GM18505 (cell line): ENCODE results near the gene TRIM27.
A peak's percentile ranks its signal among the peaks of the same experiment; 100 is the strongest.
"Not testable (repeated sequence)": the region's sequence is repeated elsewhere in the genome, so short reads cannot be mapped to it uniquely, and the experiment has no call there.

Experiments
- ATAC-seq: cut with Tn5 transposase; IDR thresholded peaks from one replicate; pipeline ENCODE4 v1.9.1; 2021; ENCODE audit not compliant: unreplicated experiment
- POLR2A ChIP-seq: IDR thresholded peaks from 4 replicates; pipeline ENCODE4 v1.6.1; 2011; ENCODE audit warnings: borderline replicate concordance; ENCODE audit not compliant: insufficient read depth, insufficient read length; ENCODE audit errors: extremely low read depth

TRIM27 gene

DNA sequence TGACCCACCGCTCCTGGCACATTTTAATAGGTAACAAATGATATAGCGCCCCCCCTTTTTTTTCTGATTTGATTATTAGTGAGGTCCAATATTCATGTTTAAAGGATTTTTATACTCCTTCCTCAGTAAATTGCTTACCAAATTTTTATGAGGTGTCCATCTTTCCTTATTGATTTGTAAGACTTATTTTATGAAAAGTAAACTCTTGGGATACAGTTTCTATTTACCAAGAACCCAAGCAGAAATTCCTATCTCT, 25.1 kb downstream of the TRIM27 start:
- no peak for ATAC-seq

DNA sequence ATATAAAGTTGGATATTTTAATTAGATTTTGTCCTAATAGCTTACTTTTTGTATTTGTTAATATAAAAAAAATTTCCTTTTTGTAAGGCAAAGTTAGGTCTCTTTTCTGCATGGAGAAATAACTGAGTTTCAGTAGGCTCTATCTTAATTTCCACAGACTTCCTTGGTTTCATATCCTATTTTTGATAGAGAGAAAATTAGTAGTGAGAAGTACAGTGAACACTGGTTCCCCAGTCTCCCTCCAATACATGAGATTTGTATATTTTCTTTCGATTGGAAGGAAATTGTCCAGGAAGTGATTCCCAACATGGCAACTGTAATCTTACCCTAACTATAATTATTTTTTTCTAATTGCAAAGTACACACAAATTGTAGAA, 26.4 kb downstream of the TRIM27 start:
- no peak for TF ChIP-seq POLR2A
- no peak for ATAC-seq

More for the DNA sequence above, 25.1 kb downstream of the TRIM27 start:
- no peak for TF ChIP-seq POLR2A

DNA sequence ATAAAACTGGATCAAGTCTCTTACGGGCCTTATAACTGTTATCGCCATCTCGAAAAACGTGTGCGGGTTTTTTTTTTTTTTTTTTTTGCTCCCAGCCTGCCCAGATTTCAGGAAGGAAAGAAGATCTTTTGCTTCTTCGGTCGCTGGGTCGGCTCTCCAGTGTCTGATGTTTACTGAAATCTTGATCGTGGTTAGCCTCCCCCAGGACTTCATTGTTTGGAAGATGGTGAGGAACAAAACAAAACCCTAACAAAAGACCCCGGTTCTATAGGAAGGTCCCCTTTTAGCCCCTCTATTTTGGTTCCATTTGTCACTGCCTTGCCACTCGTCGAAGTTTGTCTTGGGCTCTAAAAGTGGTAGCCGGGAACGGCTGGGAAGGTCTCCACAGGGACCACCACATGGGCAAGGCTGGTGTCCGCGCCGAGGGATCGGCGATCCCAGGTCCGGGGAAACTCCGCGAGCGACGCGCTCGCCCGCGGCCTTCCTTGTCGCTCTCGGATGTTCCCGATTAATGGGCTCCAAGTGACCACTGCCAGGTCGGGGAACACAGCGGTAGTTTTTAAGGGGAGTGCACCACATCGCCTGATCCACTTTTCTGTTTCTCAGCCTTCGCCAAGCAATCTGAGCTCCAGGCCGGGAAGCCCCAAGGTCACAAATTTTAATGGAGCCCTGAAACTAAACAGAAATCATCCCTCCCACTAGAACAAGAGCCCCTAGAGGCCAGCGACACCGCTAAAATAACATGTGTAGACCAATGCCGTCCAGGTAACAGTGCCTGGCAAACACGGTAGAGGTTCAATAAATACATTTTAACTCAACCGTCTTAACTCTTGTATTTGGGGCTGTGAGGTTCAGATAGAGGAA, 27.0 kb downstream of the TRIM27 start:
- ATAC-seq: peak; percentile 22
- TF ChIP-seq POLR2A: no peak

DNA sequence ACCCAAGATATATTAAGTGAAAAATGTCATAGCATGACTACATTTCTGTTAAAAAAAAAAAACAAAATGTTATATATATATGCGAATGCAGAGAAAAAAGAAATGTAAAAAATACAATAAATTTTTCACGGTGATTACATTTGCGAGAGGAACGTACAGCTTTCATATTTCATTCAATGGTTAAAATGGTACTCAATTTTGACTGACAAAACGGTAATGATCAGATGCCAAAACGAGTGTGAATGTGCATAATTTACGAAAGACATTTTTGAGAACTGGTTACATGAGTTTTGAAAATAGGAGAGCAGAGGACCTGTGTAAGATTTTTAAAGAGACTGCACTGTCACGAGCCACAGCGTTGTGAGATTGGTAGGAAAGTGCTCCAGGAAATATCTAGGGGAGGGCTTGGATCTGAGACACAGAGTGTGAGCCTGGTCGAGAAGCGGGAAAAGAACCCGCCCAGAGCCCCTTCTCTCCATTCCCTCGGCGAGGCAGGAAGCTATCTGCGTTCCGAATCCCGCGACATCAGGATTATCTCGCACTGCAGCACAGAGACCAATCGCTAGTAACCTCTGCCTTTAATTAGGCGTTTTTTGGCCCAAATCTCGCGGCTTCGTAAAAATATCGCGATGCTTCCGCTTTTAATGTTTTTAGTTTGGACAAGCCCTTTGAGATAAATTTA, 28.5 kb downstream of the TRIM27 start:
- TF ChIP-seq POLR2A: peak; percentile 89
- ATAC-seq: peak; percentile 53

DNA sequence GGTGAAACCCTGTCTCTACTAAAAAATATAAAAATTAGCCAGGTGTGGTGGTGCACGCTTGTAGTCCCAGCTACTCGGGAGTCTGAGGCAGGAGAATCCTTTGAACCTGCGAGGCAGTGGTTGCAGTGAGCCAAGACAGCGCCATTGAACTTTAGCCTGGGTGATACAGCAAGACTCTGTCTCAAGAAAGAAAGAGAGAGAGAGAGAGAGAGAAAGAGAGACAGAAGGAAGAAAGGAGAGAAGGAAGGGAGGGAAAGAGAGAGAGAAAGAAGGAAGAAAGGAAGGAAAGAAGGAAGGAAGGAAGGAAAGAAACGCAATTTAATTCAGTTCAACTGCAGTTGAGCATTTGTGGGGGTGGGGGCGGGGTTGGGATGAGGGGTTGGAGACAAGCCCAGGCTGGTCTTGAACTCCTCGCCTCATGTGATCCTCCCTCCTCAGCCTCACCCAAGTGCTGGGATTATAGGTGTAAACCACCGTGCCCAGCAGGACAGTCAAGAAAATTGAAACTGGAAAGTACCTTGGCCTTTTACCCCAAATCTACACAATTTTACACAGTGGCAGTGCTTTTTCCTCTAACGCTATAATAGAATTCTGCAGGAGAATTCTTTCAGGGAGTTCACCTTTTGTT, 30.5 kb downstream of the TRIM27 start:
- no peak for ATAC-seq
- TF ChIP-seq POLR2A: no peak

DNA sequence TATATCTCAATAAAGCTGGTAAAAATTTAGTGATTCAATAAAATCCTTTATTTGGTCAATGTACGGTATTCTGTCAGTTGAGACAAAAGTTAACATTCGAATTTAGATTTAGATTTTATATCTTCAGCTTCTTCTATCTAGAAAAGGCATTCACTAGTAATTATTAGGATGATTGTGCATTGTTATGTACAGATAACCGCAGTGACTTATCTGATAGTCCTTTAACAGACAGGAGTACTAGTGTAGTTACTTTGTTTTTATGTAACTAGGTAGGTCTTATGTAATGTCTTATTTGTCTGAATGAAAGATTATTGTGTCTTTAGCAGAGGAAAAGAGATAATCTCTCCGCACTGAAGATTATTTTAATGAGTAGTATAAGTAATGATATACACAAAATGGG, 31.3 kb downstream of the TRIM27 start:
- no peak for ATAC-seq
- no peak for TF ChIP-seq POLR2A

DNA sequence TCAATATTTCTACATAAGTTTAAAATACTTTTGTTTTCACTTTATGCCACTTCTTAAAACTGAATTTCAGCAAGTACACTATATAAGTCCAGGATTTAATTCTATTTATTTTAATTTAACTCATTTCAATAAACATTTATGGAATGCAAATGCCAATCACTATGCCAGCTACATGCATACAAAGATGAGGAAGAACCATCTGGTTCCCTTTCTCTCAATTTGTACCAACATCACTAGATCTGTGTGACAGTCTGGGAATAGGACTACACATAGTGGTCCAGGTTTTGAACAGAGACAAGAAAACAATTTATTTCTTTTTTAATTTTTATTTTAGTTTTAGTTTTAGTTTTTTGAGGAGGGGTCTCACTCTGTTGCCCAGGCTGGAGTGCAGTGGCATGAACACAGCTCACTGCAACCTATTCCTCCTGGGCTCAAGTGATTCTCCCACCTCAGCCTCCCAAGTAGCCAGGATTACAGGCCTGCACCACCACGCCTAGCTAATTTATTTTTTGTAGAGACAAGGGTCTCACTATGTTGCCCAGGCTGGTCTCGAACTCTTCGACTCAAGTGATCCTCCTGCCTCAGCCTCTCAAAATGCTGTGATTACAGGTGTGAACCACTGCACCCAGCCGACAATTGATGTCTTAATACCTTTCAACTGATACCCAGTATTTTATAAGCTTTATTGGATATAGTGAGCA, 35.8 kb downstream of the TRIM27 start:
- TF ChIP-seq POLR2A: no peak
- ATAC-seq: no peak

DNA sequence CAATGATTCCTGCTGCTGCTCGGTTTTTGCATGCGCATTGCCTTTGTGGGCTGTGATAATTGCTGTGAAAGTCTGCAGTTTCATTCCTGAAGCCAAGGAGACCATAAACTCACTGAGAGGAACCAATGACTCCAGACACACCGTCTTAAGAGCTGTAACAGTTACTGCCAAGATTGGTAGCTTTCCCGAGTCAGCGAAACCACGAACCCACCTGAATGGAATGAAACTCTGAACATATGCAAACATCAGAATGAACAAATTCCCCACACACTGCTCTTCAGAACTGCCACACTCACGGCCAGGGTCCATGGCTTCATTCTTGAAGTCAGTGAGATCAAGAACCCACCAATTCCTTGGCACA, 37.7 kb downstream of the TRIM27 start:
- no peak for TF ChIP-seq POLR2A
- ATAC-seq: no peak

DNA sequence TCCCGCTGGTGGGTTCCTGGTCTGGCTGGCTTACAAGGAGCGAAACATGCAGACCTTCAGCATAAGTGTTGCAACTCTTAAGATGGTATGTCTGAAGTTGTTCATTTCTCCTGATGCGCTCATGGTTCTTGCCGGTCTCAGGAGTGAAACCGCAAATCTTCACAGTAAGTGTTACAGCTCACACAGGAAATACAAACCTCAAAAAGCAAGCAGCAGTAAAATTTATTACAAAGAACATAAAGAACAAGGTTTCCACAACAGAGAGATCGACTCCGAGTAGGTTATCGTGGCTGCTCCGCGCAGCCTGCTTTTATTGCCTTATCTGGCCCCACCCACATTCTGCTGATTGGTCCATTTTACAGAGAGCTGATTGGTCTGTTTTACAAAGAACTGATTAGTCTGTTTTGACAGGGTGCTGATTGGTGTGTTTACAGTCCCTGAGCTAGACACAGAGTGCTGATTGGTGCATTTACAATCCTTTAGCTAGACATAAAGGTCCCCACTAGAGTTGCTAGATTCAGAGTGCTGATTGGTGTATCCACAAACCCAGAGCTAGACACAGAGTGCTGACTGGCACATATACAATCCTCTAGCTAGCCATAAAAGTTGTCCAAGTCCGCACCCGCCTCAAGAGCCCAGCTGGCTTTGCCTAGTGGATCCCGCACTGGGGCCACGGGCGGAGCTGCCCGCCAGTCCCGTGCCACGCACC, 39.2 kb downstream of the TRIM27 start:
- no peak for TF ChIP-seq POLR2A
- no peak for ATAC-seq

DNA sequence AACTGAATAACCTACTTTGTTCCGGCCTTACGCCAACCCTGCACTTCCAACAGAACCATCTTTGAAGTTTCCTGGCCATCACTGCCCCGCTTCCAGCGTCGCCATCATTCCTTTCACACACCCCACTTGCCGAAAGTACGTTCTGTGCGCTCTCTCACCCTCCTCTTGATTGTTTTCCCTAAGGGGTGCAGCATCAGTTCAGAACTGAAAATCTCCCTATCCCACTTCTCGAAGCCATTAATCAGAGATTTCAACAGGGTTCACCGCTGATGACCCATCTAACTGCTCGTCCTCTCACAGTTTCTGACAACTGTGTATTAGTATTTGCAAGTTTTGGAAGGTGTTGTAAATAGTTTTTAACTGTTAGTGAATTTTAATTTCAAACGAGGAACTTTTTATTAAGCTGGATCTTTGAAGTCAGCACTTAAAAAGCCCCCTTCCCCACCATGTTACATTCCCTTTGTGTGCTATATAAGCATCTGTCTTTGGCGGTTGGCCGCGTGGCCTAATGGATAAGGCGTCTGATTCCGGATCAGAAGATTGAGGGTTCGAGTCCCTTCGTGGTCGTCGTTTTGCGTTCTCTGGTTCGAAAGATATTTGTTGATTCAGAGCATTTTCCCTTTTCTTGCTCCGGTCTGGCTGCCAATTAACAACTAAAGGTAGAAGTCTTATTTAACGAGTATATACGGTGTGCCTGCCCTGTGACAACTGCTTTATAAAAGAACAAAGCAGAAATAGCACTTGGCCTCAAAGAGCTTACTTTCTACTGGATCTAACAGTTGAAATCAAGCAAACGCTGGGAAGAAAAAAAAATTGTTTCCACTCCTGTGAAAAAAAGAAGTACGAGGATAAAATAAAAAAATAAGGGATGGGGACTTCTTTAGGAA, 42.6 kb downstream of the TRIM27 start:
- no peak for TF ChIP-seq POLR2A
- ATAC-seq: no peak

DNA sequence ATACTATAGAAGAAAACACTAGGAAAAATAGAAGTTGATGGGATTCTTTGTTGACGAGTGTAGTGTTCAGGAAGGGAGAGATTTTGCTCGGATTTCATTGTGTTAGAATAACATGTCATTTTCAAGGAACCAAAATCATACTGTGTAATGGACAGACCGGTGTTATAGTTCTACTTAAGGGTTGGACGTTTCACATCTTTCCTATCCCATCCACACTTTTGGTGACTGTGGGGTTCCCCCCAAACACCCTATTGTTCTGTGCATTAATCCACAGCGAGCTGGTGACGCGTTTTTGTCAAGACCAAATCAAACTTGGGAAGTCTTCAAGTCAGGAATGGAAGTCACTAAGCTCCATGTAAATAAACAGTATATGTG, 43.3 kb downstream of the TRIM27 start:
- TF ChIP-seq POLR2A: no peak
- no peak for ATAC-seq

DNA sequence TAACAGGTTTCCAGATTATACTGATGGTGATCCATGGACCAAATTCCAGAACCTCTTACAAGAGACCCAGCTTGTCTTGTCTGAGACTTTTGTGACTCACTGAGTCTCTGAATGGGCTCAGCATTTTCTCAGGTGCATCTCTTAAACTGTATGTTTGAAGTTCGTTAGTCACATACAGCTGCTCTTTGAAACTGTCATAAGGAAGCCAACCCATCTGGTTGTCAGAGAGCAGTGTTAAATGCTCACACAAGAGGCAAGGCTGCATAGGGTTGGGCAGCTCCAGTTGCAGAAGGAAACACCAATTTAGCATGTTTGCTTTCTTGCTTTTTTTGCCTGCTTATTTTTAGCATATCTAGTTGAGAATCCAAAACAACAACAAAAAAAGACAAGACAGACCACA, 47.1 kb downstream of the TRIM27 start:
- TF ChIP-seq POLR2A: no peak
- ATAC-seq: no peak

DNA sequence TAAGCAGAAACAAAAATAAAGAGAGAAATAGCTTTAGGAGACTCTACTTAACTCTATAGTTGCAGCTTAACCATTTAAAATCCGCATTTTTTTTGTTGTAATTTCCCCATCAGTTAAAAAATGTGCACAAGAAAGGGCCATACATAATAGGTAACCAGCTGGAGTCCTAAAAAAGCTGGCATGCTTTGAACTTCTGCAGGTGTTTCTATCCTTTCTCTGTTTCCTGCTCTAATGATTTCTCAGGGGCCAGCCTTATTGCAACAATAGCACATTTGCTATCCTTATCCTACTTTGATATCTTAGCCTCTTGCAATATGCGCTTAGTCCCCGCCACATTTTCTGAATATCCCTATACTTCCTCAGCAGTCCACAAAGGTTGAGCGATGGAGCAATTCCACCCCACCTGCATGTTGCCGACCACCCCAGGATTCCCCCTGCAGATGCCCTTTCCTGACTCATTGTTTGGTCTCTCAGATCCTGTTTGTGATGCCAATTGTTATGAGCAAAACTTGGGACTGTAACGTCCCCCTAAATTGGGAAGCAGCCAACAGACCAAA, 48.5 kb downstream of the TRIM27 start:
- no peak for TF ChIP-seq POLR2A
- ATAC-seq: no peak

DNA sequence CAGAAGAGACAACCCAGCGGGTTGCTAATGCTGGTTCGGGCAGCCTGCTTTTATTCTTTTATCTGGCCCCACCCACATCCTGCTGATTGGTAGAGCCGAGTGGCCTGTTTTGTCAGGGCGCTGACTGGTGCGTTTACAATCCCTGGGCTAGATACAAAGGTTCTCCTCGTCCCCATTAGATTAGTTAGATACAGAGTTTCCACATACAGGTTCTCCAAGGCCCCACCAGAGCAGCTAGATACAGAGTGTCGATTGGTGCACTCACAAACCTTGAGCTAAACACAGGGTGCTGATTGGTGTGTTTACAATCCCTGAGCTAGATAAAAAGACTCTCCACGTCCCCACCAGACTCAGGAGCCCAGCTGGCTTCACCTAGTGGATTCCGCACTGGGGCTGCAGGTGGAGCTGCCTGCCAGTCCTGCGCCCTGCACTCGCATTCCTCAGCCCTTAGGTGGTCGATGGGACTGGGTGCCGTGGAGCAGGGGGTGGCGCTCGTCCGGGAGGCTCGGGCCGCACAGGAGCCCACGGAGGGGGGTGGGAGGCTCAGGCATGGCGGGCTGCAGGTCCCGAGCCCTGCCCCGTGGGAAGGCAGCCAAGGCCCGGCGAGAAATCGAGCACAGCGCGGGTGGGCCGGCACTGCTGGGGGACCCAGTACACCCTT, 51.5 kb downstream of the TRIM27 start:
- not testable (repeated sequence) for ATAC-seq
